Inflammatory macrophage treated with lipopolysaccharide for 1 hour (primary cell): ENCODE measurements around the gene MGAT5.

Experiments used
- DNase-seq, 2 donors: peaks; one replicate each; pipeline ENCODE4 v3.0.0-alpha.2; 2020 to 2022

MGAT5 gene

GRCh38 chr2:134433979-134434378 is 180.1 kb downstream of the MGAT5 start:
- DNase-seq: no peak

GRCh38 chr2:134435505-134435904 is 181.6 kb downstream of the MGAT5 start:
- no peak for DNase-seq

DNA sequence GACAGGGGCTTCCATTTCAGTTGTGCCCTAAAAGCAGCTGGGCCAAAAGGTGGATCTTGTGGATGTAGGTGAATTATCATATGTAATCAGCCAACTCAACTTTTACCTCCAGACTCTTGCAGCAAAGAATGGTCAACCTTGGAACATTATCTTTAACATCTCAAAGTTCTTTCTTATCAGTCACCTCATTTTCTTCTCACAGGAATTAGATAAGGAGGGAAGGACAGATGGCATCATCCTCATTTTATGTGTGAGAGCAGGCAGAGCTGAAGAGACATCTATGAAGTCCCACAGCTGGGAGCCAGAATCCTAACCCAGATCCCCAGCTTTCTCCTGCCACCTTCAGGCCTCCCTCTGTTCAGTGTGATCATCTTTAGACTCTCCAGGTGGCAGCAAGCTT is 182.1 kb downstream of the MGAT5 start:
- DNase-seq: no peak

DNA sequence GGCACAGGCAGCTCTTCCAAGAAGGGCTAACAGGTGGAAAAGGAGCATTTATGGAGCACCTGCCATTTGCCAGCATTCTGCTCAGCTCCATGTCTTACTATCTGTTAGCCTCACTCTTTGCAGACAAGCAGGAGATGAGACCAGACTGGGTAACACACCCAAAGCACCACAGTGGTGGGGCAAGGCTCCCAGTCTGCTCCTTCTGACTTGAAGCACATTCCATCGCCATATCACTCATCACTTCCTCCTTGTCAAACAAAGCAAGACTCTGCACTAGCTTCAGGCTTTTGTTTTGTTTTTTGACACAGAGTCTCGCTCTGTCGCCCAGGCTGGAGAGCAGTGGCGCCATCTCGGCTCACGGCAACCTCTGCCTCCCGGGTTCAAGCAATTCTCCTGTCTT is 182.8 kb downstream of the MGAT5 start:
- DNase-seq: no peak

DNA sequence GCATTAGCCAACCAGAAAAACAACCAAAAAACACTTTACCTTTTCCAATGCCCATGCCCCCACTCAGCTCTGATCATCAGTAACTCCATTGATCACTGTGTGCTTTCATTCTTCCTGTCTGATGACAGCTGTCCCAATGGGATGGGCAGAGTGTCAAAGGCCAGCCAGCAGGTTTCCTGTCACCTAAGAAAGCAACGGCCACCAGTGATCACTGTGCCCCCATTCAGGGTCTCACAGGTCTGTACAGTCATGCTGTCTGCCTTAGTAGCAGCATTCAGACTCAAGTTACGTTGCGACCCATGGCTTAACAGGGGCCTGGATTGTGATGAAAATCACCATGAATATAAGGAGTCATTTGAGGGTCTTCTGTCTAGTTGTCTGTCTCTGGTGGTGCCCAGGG is 184.5 kb downstream of the MGAT5 start:
- DNase-seq: no peak

DNA sequence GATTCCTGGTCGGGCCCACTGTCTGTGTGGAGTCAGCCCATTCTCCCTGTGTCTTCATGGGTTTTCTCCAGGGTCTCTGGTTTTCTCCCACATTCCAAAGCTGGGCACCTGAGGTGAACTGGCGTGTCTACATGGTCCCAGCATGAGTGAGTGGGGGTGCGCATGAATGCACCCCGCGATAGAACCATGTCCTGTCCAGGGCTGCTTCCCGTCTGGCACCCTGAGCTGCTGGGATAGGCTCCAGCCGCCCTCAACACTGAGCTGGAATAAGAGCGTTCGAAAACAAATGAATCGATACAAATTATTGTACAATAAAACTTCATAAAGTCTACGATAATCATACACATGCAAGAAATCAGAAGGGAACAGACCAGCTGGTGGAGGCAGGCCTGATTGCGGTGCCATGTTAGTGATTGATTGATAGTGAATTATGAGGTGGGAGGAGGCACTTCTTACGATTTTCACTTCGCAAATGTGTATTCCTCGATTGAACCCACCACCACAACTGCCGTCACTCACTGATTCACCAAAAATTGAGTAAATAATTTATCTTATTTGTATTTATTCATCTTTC is 186.6 kb downstream of the MGAT5 start:
- no peak for DNase-seq

DNA sequence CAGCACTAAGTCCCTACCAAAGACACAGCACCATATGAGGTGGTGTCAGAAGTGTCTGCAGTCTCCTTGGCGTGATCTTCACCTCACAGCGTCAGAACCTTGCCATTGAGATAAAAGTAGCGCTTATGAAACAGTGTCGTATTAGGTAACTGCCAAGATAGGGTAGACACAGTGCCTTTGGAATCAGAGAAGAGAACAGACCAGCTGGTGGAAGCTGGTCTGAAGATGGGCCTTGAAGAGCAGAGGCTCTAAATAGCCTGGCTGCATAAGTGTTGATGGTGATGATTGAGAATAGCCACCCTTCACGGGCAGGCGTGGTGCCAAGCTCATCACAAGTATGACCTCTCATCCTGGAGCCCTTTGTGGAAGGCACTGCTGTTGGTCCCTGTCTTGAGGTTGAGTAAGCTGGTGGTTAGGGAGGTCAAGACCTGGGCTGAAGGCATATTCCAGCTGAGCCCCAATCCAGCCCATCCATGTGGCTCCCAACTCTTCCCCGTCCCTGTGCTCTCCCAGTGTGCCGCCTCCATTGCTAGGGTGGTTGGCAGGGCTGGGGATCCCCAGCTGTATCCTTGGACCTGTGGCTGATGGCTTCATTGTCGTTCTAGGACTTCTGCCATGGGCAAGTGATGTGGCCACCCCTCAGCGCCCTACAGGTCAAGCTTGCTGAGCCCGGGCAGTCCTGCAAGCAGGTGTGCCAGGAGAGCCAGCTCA is 187.4 kb downstream of the MGAT5 start:
- DNase-seq: no peak

GRCh38 chr2:134443814-134444480 is 190.1 kb downstream of the MGAT5 start:
- DNase-seq: no peak

- no peak for DNase-seq
Measured at GRCh38 chr2:134445116-134445515, 191.2 kb downstream of the MGAT5 start.

DNA sequence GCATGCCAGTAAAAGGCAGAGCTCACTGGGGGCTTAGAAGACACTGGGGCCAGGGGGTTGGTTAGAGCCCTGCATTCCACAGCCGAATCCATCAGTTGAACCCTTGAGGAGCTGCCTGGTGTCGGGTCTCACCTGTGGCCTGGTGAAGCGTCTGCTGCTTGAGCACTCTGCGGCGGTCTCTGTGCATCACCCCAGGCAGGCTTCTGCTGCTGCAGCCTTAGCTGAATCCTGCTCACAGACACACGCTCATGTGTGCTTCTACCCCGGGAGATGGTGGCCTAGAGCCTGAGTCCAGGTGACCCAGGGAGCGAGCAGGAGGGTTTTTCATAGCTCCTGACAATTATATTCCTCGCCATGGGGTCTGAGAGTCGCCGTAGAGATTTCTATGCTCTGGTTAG is 192.1 kb downstream of the MGAT5 start:
- DNase-seq: no peak

DNA sequence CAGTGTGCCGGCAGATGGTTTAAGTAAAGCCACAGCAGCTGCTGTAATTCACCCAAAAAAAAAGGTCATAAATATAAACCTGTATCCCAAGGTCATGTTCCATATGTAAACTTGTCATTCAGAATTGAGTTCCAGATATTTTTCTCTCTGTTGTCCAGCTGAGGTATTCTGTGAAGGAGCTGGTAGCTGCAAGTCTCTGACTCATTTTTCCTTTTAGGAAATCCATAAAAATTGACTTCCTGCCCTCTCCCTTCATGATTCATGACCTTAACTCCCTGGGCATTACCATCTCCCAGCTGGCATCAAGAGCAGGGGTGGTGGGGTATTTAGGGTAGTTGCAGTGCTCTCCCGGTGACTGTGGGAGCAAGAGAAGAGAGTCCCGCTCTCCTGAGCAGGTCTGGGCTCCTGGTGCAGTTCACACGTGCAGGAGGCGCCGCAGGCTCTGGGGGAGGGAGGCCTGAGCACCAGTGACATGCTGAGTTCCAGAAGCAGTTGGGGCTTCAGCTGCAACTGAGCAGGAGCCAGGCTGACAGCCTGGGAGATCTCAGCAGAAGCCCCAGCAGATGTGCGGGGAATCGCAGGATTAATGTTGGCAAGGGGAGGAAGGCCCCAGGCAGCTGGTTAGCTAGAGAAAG is 192.6 kb downstream of the MGAT5 start:
- DNase-seq: no peak

DNA sequence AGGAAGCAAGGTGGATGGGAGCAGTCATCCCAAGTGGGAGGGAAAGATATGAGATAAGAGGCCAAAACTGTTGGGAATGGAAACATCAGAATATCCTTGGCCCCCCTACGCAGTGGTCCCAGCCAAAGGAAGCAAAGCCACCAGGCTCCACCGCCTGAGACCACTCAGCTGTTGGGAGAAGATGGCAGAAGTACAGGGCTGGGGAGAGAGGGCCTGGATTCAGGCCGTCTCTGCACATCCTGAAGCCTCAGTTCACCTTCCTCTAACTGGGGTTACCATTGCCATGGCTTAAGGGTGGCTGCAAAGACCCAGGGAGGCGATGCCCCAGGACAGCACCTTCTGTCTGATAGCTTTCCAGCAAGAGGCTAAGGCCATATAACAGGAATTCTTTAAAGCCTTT is 193.8 kb downstream of the MGAT5 start:
- no peak for DNase-seq

- no peak for DNase-seq
Measured at GRCh38 chr2:134448650-134449049, 194.8 kb downstream of the MGAT5 start.

DNA sequence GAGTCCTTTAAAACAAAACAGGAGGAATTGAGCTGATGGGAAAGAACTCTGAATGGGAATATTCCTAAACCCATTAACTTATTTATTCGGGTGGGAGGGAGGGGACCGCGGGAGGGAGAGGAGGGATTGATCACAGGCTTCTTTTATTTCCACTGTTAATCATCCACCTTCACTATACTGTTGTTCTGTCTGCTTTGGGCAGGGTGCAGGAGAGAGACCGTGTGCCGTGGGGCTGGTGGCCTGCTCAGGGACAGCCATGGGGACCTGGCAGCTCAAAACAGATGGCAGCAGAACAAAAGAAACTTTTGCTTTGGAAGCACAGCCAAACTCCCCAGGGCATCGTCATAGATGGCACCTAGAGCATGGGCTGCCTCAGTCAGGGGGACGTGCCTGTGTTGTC is 195.3 kb downstream of the MGAT5 start:
- DNase-seq: no peak

GRCh38 chr2:134449751-134450513 is 196.1 kb downstream of the MGAT5 start:
- no peak for DNase-seq

DNA sequence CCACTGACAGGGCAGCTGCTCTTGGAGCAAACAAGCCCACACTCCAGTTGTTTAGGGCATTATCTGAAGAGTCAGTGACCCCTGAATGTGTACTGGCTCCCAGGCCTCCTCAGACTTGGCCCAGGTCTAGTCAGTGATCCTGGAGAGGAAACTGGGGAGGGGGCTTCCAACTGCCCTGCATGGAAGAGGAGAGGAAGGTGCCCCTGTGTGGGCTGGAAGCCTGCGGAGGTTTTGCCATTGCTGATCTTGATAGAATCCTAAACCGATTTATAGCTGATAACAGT is 197.4 kb downstream of the MGAT5 start:
- DNase-seq: no peak

DNA sequence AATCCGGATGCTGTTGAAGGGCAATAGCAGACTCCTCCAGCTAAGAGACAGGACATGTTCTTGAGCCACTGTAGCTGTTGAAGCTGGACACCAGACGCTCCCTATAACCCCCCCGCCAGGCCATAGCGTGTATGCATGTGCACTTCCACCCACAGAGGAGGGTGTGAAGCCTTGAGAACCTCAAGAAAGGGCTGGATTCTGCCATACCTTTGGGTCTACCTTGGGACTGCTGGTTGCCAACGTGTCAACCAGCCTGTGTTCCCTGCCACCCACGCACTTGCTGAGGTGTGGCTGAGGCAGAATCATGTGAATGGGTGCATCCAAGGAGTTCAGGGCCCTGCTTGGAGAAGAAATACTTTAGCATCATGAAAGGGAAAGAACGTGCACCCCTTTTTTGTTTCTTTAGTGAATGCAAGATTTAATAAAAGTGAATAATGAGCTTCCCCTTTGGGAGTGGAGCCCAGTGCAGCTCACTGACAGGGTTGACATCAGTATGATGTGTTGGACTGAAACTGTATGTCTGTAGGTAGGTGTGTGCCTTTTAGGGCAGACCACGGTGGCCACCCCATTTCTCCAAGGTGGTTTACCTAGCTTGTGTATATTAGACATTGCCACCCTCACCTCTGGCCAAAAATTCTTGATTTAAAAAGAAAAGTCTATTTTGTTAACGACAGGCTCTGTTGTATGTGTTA is 198.3 kb downstream of the MGAT5 start:
- no peak for DNase-seq

- no peak for DNase-seq
Measured at GRCh38 chr2:134453476-134453875, 199.6 kb downstream of the MGAT5 start.

DNA sequence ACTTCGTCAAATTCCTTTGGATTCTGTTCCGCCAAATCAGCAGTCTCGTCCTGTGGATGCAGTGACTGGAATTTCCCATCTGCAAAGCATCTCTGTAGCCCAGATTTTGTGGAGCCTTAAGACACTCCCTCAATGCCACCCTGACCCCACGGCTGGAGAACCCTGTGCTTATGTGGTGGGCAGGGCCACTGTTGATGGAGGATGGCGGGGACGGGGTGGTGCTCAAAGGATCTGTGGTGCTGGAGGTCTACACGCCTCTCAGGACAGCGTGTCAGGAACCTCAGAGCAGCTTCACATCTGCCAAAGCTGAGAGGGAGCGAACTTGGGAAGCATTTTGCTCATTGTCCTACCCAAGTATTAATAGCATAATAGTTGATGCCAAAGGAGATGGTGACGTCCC is 200.1 kb downstream of the MGAT5 start:
- DNase-seq: no peak

GRCh38 chr2:134454426-134454825 is 200.6 kb downstream of the MGAT5 start:
- no peak for DNase-seq

GRCh38 chr2:134454931-134455330 is 201.1 kb downstream of the MGAT5 start:
- no peak for DNase-seq

- DNase-seq: no peak
Measured at GRCh38 chr2:134455426-134455825, 201.6 kb downstream of the MGAT5 start.

DNA sequence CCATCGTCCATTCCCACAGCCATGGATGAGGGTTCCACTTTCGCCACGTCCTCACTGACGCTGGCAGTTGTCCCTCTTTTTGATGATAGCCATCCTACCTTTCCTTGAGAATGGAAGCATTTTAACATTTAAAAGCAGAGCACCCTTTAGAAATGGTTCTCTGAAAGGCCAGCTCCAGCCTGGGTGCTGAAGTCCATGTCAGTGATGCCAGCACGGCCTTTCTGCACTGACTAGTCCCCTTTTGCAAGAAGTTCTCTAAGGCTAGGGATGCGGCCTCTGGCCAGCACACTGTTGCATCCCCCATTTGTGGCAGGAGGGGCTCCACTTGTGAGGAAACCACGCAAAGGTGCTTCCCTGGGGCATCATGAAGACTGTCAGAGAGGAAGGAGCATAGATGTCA is 203.5 kb downstream of the MGAT5 start:
- DNase-seq: no peak
